ENCODE data around the gene RBM22. TPM values are rescaled to one million over a fixed set of nuclear protein-coding genes. Genes with fewer than 3 reads are reported as not detected.

The RBM22 gene
- total and polyA plus RNA-seq, 2 of the 4 experiments (the other 2 are of a cell fraction): 26.2 to 34.2 TPM

- no peak overlapping the region for H3K4ac ChIP-seq (ENCODE audit: low read depth, low read length)
- H3K4me1 ChIP-seq (ENCODE audit: control insufficient read depth, insufficient read depth, low read length): peaks cover 3% of the 10 kb centered on the region
- no peak overlapping the region for H2BK120ac ChIP-seq (ENCODE audit: low read depth, low read length)
- H2AFZ ChIP-seq (replicated peaks; ENCODE audit: low read length, poor library complexity): no peak overlapping the region
- no peak overlapping the region for H2AK5ac ChIP-seq (ENCODE audit: low read depth, low read length)
- dilution Hi-C loops (cut with HindIII; ENCODE audit: low sequenced_read_pairs, unreplicated experiment): no loop called here
- H2AK9ac ChIP-seq (replicated peaks; ENCODE audit: low read depth, low read length, poor library complexity): no peak overlapping the region
- H2BK5ac ChIP-seq (ENCODE audit: low read depth, low read length, poor library complexity, severe bottlenecking): no peak overlapping the region
- no peak for TF ChIP-seq USF2 (IDR thresholded peaks at IDR 0.05; ENCODE audit: low read depth, low read length)
- TF ChIP-seq CTCF (conservative IDR thresholded peaks at IDR 0.05; ENCODE audit: low read depth, low read length): no peak
- no peak for TF ChIP-seq FOS (IDR thresholded peaks at IDR 0.05; ENCODE audit: low read depth, low read length)
- no peak for TF ChIP-seq CHD1 (IDR thresholded peaks at IDR 0.05; ENCODE audit: low read depth, low read length)
- no peaks in the 10 kb centered on the region for H4K20me1 ChIP-seq (ENCODE audit: insufficient read depth, low read length)
- no peak overlapping the region for H3K4me3 ChIP-seq (ENCODE audit: insufficient read depth, low read depth, low read length)
- no peaks in the 10 kb centered on the region for H3K9me1 ChIP-seq (ENCODE audit: insufficient read depth, low read length)
- no peak overlapping the region for H3K14ac ChIP-seq (replicated peaks; ENCODE audit: low read depth, low read length)
- H3K79me1 ChIP-seq (ENCODE audit: low read depth in 1 of 2, low read length in 2 of 2): peaks cover 8 to 20% of the 10 kb centered on the region in 2 experiments; a peak in 3 of 4 replicates
- no peak for ATAC-seq (ENCODE audit: low read depth)
- in situ Hi-C loops (cut with MboI; ENCODE audit: low sequenced_read_pairs): no loop called here
- H3K36me3 ChIP-seq (ENCODE audit: control insufficient read depth, insufficient read depth, low read length): peaks cover 54% of the 10 kb centered on the region
- no peak overlapping the region for H3K27ac ChIP-seq (ENCODE audit: insufficient read depth, low read length)
- no peaks in the 10 kb centered on the region for H3K9me3 ChIP-seq (ENCODE audit: control insufficient read depth, insufficient read depth, low read length)
- no peak overlapping the region for H3K23ac ChIP-seq (ENCODE audit: low read depth, low read length)
- H2BK15ac ChIP-seq (ENCODE audit: low read depth, low read length): no peak overlapping the region
- peak; percentile 54 for DNase-seq
- no peak overlapping the region for H3K56ac ChIP-seq (ENCODE audit: extremely low read depth, insufficient read depth, low read length)
- no TSS peak for BruUV-seq (replicated peaks)
- no peak overlapping the region for H3K4me2 ChIP-seq (ENCODE audit: low read depth, low read length)
- no peak overlapping the region for H4K91ac ChIP-seq (ENCODE audit: insufficient read depth, low read depth, low read length)
- H4K5ac ChIP-seq (ENCODE audit: low read depth, low read length): no peak overlapping the region
- CTCF ChIA-PET: no interaction called here
- no CpG with 5 or more reads among the region's 3 CpGs for WGBS, 2 experiments (ENCODE audit: extremely low coverage in 2 of 2, insufficient read length in 1 of 2)
- no peaks in the 10 kb centered on the region for H3K27me3 ChIP-seq (ENCODE audit: control insufficient read depth, insufficient read depth, low read length)
- H3K9ac ChIP-seq (ENCODE audit: low read depth, low read length): no peak overlapping the region
- POLR2A ChIA-PET (ENCODE audit: unreplicated experiment): no interaction called here
- no peak overlapping the region for H3K18ac ChIP-seq (ENCODE audit: low read depth, low read length)
- no peak overlapping the region for H4K8ac ChIP-seq (ENCODE audit: low read depth in 2 of 2, low read length in 2 of 2)
- no peak overlapping the region for H2BK20ac ChIP-seq (ENCODE audit: low read depth, low read length)
- intact Hi-C loops (cut with micrococcal nuclease): no loop called here
These were observed 6.2 kb downstream of the RBM22 start for GRCh38 chr5:150694612-150695011.

All from IMR-90 (cell line).